GM18511 (cell line): Measurements from ENCODE around the gene MYCBP2.
"Not testable (repeated sequence)": the region's sequence is repeated elsewhere in the genome, so short reads cannot be mapped to it uniquely, and the experiment has no call there.

Experiments used
- ATAC-seq: cut with Tn5 transposase; IDR thresholded peaks from one replicate; pipeline ENCODE4 v1.9.1; 2021; ENCODE audit warnings: mild to moderate bottlenecking, moderate library complexity; ENCODE audit not compliant: unreplicated experiment

MYCBP2 gene

GRCh38 chr13:77337159-77337558 is 10.3 kb upstream of the MYCBP2 start:
- no peak for ATAC-seq

- ATAC-seq = no peak
These were observed 8.6 kb upstream of the MYCBP2 start for GRCh38 chr13:77335543-77335942.

GRCh38 chr13:77333594-77333993 is 6.7 kb upstream of the MYCBP2 start:
- no peak for ATAC-seq

- ATAC-seq = no peak
These were observed 4.5 kb upstream of the MYCBP2 start for GRCh38 chr13:77331421-77331820.

GRCh38 chr13:77329911-77330584 is 3.2 kb upstream of the MYCBP2 start:
- no peak for ATAC-seq

GRCh38 chr13:77329133-77329910 is 2.4 kb upstream of the MYCBP2 start:
- ATAC-seq = peak; percentile 71

- peak; percentile 9 for ATAC-seq
These were observed 1.9 kb upstream of the MYCBP2 start for GRCh38 chr13:77328819-77329132.

GRCh38 chr13:77325371-77325980 is 1.4 kb downstream of the MYCBP2 start:
- ATAC-seq = no peak

- ATAC-seq = no peak
These were observed 3.0 kb downstream of the MYCBP2 start for GRCh38 chr13:77323858-77324257.

- ATAC-seq = no peak
These were observed 7.4 kb downstream of the MYCBP2 start for GRCh38 chr13:77319536-77319935.

- no peak for ATAC-seq
These were observed 8.2 kb downstream of the MYCBP2 start for GRCh38 chr13:77318741-77319140.

- no peak for ATAC-seq
These were observed 10.5 kb downstream of the MYCBP2 start for GRCh38 chr13:77316430-77316829.

- ATAC-seq = not testable (repeated sequence)
These were observed 11.4 kb downstream of the MYCBP2 start for GRCh38 chr13:77315509-77315908.

- ATAC-seq = peak; percentile 46
These were observed 13.0 kb downstream of the MYCBP2 start for GRCh38 chr13:77313923-77314322.

- no peak for ATAC-seq
These were observed 14.6 kb downstream of the MYCBP2 start for GRCh38 chr13:77312311-77312710.

- no peak for ATAC-seq
These were observed 16.2 kb downstream of the MYCBP2 start for GRCh38 chr13:77310579-77311279.

GRCh38 chr13:77310161-77310560 is 16.7 kb downstream of the MYCBP2 start:
- ATAC-seq = no peak

- no peak for ATAC-seq
These were observed 17.6 kb downstream of the MYCBP2 start for GRCh38 chr13:77309254-77309653.

GRCh38 chr13:77306458-77306857 is 20.4 kb downstream of the MYCBP2 start:
- ATAC-seq = no peak

- ATAC-seq = no peak
These were observed 21.6 kb downstream of the MYCBP2 start for GRCh38 chr13:77305266-77305665.

- no peak for ATAC-seq
These were observed 26.5 kb downstream of the MYCBP2 start for GRCh38 chr13:77300176-77301037.
